HCT116 (cell line): Measurements from ENCODE around the gene CDCA4. TPM values are rescaled to one million over a fixed set of nuclear protein-coding genes. Genes with fewer than 3 reads are reported as not detected.

Experiments used
- ATAC-seq: fragments of 200-7000 bp; cut with Tn5 transposase; 2 replicates; pipeline ENCODE4 v1.9.1; 2020; ENCODE audit warnings: mild to moderate bottlenecking, moderate library complexity
- BruUV-seq: library from RNA; stranded (reverse); fragments of 400-500 nt; replicated peaks from 2 replicates; lab custom pipeline; 2021; lab: Mats Ljungman, UMichigan
- CTCF ChIA-PET: fragments of 300-600 bp; sonication (Branson Sonifier 250); formaldehyde crosslinking; loops from one replicate; lab custom pipeline; 2021; ENCODE audit warnings: antibody characterized with exemption; lab: Charles Lee
- POLR2A ChIA-PET: fragments of 300-600, 350-600 bp; sonication (Branson Sonifier 250); formaldehyde crosslinking; loops from one replicate; lab custom pipeline; 2021; ENCODE audit warnings: antibody characterized with exemption; lab: Charles Lee
- RAD21 ChIA-PET, 2 experiments: fragments of 300-600 bp; sonication (Branson Sonifier 250); formaldehyde crosslinking; loops; one replicate each; lab custom pipeline; 2023; ENCODE audit warnings: low total read pairs in 2 of 2; ENCODE audit not compliant: uncharacterized antibody in 2 of 2, unreplicated experiment in 2 of 2, low non-redundant PET in 1 of 2; lab: Charles Lee
- DNase-seq: peaks from one replicate; pipeline ENCODE4 v3.0.0-alpha.2; 2010; ENCODE audit warnings: low read depth, low spot score
- H2AFZ ChIP-seq: fragments of 200-600 bp; shearing (Covaris generic), sonication (generic); 2 replicates; pipeline ENCODE4 v1.6.1; 2017; ENCODE audit warnings: low read depth, mixed run types, mixed read lengths, antibody characterized with exemption, low read length; ENCODE audit not compliant: poor library complexity, severe bottlenecking
- H3K27ac ChIP-seq: 2 replicates; pipeline ENCODE4 v1.5.1; 2012; ENCODE audit warnings: low read depth, low read length
- H3K27me3 ChIP-seq: fragments of 200-600 bp; sonication (generic); 2 replicates; pipeline ENCODE4 v1.6.1; 2016; ENCODE audit warnings: mixed run types, low read length, mixed read lengths; ENCODE audit not compliant: insufficient read depth
- H3K36me3 ChIP-seq, 2 experiments: fragments of 200-500 bp in 1 of 2; fragments of 200-600 bp in 1 of 2; sonication (Bioruptor generic) in 1 of 2; sonication (generic) in 1 of 2; 2 replicates each; pipeline versions ENCODE4 v1.5.1 to v1.6.1; 2014 to 2016; ENCODE audit warnings: low read length in 2 of 2, inconsistent platforms in 1 of 2, mixed read lengths in 1 of 2, mixed run types in 1 of 2; ENCODE audit not compliant: insufficient read depth in 2 of 2, control insufficient read depth in 1 of 2
- H3K4me1 ChIP-seq, 2 experiments: fragments of 200-600 bp in 1 of 2; sonication (generic) in 1 of 2; 2 replicates each; pipeline versions ENCODE4 v1.5.1 to v1.6.1; 2012 to 2017; ENCODE audit warnings: low read length in 2 of 2, inconsistent platforms in 1 of 2, mild to moderate bottlenecking in 1 of 2, mixed read lengths in 1 of 2, mixed run types in 1 of 2, moderate library complexity in 1 of 2; ENCODE audit not compliant: insufficient read depth in 2 of 2, control insufficient read depth in 1 of 2
- H3K4me2 ChIP-seq: fragments of 200-600 bp; sonication (generic); 2 replicates; pipeline ENCODE4 v1.6.1; 2017; ENCODE audit warnings: mixed run types, low read length, mixed read lengths
- H3K4me3 ChIP-seq, 2 experiments: fragments of 200-600 bp in 1 of 2; sonication (generic) in 1 of 2; replicated peaks in 1 of 2; 2 replicates each; pipeline ENCODE4 v1.5.1; 2011 to 2016; ENCODE audit warnings: low read length in 2 of 2, control low read depth in 1 of 2, low read depth in 1 of 2, mild to moderate bottlenecking in 1 of 2, mixed read lengths in 1 of 2, mixed run types in 1 of 2
- H3K79me2 ChIP-seq: fragments of 200-600 bp; sonication (generic); 2 replicates; pipeline ENCODE4 v1.6.1; 2017; ENCODE audit warnings: mild to moderate bottlenecking, mixed run types, low read length, moderate library complexity, mixed read lengths; ENCODE audit not compliant: insufficient read depth
- H3K9ac ChIP-seq: fragments of 200-600 bp; sonication (generic); 2 replicates; pipeline ENCODE4 v1.6.1; 2016; ENCODE audit warnings: low read length, mixed read lengths
- H3K9me2 ChIP-seq: fragments of 200-600 bp; sonication (generic), shearing (Covaris generic); 2 replicates; pipeline ENCODE4 v1.6.1; 2017; ENCODE audit warnings: mixed run types, mild to moderate bottlenecking, moderate library complexity; ENCODE audit not compliant: insufficient read depth
- H3K9me3 ChIP-seq, 2 experiments: fragments of 200-500 bp in 1 of 2; fragments of 200-600 bp in 1 of 2; sonication (Bioruptor generic) in 1 of 2; sonication (generic) in 1 of 2; 2 replicates each; pipeline ENCODE4 v1.6.1; 2014 to 2017; ENCODE audit warnings: low read length in 2 of 2, mixed read lengths in 2 of 2, inconsistent platforms in 1 of 2, low read depth in 1 of 2, mild to moderate bottlenecking in 1 of 2, mixed run types in 1 of 2, moderate library complexity in 1 of 2; ENCODE audit not compliant: control insufficient read depth in 1 of 2, insufficient read depth in 1 of 2
- H4K20me1 ChIP-seq: fragments of 200-600 bp; sonication (generic), shearing (Covaris generic); 2 replicates; pipeline ENCODE4 v1.6.1; 2017; ENCODE audit warnings: mixed run types, mild to moderate bottlenecking, moderate library complexity; ENCODE audit not compliant: insufficient read depth
- CEBPB ChIP-seq: IDR thresholded peaks from 2 replicates; pipeline ENCODE4 v1.6.1; 2012; ENCODE audit warnings: low read depth
- EGR1 ChIP-seq: IDR thresholded peaks from 2 replicates; pipeline ENCODE4 v1.6.1; 2012; ENCODE audit warnings: low read depth
- ELF1 ChIP-seq: IDR thresholded peaks from 2 replicates; pipeline ENCODE4 v1.6.1; 2012; ENCODE audit warnings: low read depth, borderline replicate concordance
- EZH2 ChIP-seq: fragments of 200-600 bp; sonication (generic); IDR thresholded peaks from 2 replicates; pipeline ENCODE4 v1.6.1; 2017; ENCODE audit warnings: antibody characterized with exemption, mixed run types
- EZH2phosphoT487 ChIP-seq: fragments of 200-600 bp; IDR thresholded peaks from 2 replicates; pipeline ENCODE4 v1.6.1; 2018; ENCODE audit warnings: antibody characterized with exemption, borderline replicate concordance
- FOSL1 ChIP-seq: IDR thresholded peaks from 2 replicates; pipeline ENCODE4 v1.6.1; 2012; ENCODE audit warnings: low read depth
- JUND ChIP-seq: IDR thresholded peaks from 2 replicates; pipeline ENCODE4 v1.6.1; 2012
- POLR2A ChIP-seq: IDR thresholded peaks from 2 replicates; pipeline ENCODE4 v1.7.0; 2011; ENCODE audit warnings: borderline replicate concordance; ENCODE audit not compliant: insufficient read depth, insufficient read length; ENCODE audit errors: extremely low read depth
- POLR2AphosphoS5 ChIP-seq: IDR thresholded peaks from 2 replicates; pipeline ENCODE4 v1.6.1; 2011; ENCODE audit warnings: mild to moderate bottlenecking, low read depth, low read length, moderate library complexity
- RAD21 ChIP-seq: IDR thresholded peaks from 2 replicates; pipeline ENCODE4 v1.6.1; 2012; ENCODE audit warnings: low read depth, mild to moderate bottlenecking
- SP1 ChIP-seq: IDR thresholded peaks from 2 replicates; pipeline ENCODE4 v1.6.1; 2012; ENCODE audit warnings: low read depth
- SRF ChIP-seq: IDR thresholded peaks from 2 replicates; pipeline ENCODE4 v1.6.1; 2012; ENCODE audit warnings: low read depth
- TCF7L2 ChIP-seq: IDR thresholded peaks from 2 replicates; pipeline ENCODE4 v1.7.0; 2011; ENCODE audit warnings: borderline replicate concordance, inconsistent platforms; ENCODE audit not compliant: insufficient read depth, insufficient read length; ENCODE audit errors: extremely low read depth
- YY1 ChIP-seq: IDR thresholded peaks from 2 replicates; pipeline ENCODE4 v1.6.1; 2011; ENCODE audit warnings: low read length, low read depth, moderate library complexity, mild to moderate bottlenecking; ENCODE audit not compliant: insufficient replicate concordance; ENCODE audit errors: extremely low read depth
- ZFX ChIP-seq: fragments of 450-650 bp; IDR thresholded peaks from 2 replicates; pipeline ENCODE4 v1.6.1; 2017
- ZNF274 ChIP-seq: fragments of 200-500 bp; sonication (Bioruptor generic); IDR thresholded peaks from 2 replicates; pipeline ENCODE4 v1.6.1; 2014; ENCODE audit warnings: mild to moderate bottlenecking, low read depth, low read length, inconsistent platforms
- intact Hi-C: fragments of 100-400 bp; cut with micrococcal nuclease; formaldehyde crosslinking; loops from 2 replicates; pipeline ENCODE4 v1.10.0; 2022
- total RNA-seq: library from RNA; stranded (reverse); gene quantifications from one replicate; pipeline ENCODE4 v1.2.1, GENCODE V29; 2021; ENCODE audit not compliant: unreplicated experiment
- TF ChIP-seq, protein P1 (sequence below), 3 experiments: fragments of 200-600 bp in 1 of 3; sonication (generic) in 1 of 3; IDR thresholded peaks in 2 of 3; conservative IDR thresholded peaks in 1 of 3; 2 replicates each; pipeline ENCODE4 v1.5.1; 2012 to 2017; ENCODE audit warnings: low read depth in 2 of 3, low read length in 2 of 3, antibody characterized with exemption in 1 of 3, borderline replicate concordance in 1 of 3, control low read depth in 1 of 3, mild to moderate bottlenecking in 1 of 3, mixed read lengths in 1 of 3, mixed run types in 1 of 3, moderate library complexity in 1 of 3; ENCODE audit not compliant: insufficient read depth in 1 of 3
- TF ChIP-seq, protein P2 (sequence below): IDR thresholded peaks from 2 replicates; pipeline ENCODE4 v1.6.1; 2012
- TF ChIP-seq, protein P3 (sequence below): IDR thresholded peaks from 2 replicates; pipeline ENCODE4 v1.6.1; 2012; ENCODE audit warnings: low read depth
- TF ChIP-seq, protein P4 (sequence below): IDR thresholded peaks from 2 replicates; pipeline ENCODE4 v1.6.1; 2012

The CDCA4 gene
- total RNA-seq, 1 experiment from 2014 or later = 62.4 TPM

DNA sequence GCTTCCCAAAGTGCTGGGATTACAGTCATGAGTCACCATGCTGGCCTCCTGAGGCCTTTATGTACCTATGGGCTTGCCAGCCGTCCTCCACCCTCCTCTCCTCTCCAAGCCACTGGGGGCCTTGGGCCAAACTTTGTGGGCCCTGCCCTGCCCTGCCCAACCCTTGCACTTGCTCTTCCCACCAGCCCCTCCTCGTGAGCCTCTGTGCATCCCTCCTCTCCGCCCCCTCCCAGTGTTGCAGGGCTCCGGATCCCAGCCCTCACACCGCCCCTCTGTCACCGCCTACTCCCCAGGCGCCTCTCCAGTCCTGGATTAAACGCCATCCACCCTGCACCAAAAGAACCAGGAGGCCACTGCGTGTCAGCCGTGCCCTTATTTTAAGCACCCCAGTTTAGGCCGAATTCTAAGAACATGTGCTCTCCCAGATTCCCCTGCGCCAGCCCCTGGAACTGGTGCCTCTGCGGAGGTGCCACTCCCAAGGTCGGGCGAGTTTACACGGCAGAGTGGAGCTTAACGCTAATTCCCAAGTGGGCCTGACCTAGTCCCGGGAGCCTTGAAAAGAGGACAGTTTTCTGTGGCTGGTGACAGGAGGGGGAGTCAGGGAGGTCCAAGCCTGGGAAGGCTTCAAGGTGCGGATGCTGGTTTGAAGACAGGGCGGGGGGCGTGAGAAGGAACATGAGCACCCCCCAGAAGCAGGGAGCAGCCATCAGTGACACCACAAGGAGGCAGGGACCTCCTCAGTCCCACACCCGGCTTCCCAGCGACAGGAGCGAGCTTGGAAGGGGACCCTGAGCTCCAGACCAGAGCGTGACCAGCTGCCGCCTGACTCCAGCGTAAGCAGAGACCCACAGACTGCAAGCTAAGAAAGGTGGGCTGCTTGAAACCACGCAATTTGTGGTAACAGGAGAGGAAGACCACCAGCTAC, 21.2 kb upstream of the CDCA4 start:
- no peaks in the 10 kb centered on the region for H3K79me2 ChIP-seq
- BruUV-seq = no TSS peak
- H3K36me3 ChIP-seq = no peaks in the 10 kb centered on the region
- RAD21 ChIA-PET = interaction anchor here in 1 of 2 experiments (0.7 kb wide), 1 partner anchor 22 kb away, joined by 3 read pairs; no protein-coding TSS in a partner anchor
- no peak for ATAC-seq
- CTCF ChIA-PET = no interaction called here
- no peak overlapping the region for H3K4me2 ChIP-seq
- H4K20me1 ChIP-seq = no peaks in the 10 kb centered on the region
- no peak overlapping the region for H3K27ac ChIP-seq
- TF ChIP-seq, protein P1, sequence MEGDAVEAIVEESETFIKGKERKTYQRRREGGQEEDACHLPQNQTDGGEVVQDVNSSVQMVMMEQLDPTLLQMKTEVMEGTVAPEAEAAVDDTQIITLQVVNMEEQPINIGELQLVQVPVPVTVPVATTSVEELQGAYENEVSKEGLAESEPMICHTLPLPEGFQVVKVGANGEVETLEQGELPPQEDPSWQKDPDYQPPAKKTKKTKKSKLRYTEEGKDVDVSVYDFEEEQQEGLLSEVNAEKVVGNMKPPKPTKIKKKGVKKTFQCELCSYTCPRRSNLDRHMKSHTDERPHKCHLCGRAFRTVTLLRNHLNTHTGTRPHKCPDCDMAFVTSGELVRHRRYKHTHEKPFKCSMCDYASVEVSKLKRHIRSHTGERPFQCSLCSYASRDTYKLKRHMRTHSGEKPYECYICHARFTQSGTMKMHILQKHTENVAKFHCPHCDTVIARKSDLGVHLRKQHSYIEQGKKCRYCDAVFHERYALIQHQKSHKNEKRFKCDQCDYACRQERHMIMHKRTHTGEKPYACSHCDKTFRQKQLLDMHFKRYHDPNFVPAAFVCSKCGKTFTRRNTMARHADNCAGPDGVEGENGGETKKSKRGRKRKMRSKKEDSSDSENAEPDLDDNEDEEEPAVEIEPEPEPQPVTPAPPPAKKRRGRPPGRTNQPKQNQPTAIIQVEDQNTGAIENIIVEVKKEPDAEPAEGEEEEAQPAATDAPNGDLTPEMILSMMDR (IDR thresholded peaks at IDR 0.05 in 2 of 3, conservative IDR thresholded peaks at IDR 0.05 in 1 of 3; ENCODE audit: borderline replicate concordance in 1 of 3, insufficient read depth in 1 of 3, low read depth in 2 of 3, low read length in 2 of 3) = no peak
- no peak for TF ChIP-seq ZNF274
- no peak for TF ChIP-seq SP1
- no peak for TF ChIP-seq RAD21
- TF ChIP-seq EZH2phosphoT487 = no peak
- no peak for TF ChIP-seq POLR2A
- TF ChIP-seq, protein P2, sequence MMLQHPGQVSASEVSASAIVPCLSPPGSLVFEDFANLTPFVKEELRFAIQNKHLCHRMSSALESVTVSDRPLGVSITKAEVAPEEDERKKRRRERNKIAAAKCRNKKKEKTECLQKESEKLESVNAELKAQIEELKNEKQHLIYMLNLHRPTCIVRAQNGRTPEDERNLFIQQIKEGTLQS = no peak
- no peak for TF ChIP-seq EGR1
- TF ChIP-seq POLR2AphosphoS5 = no peak
- TF ChIP-seq CEBPB = no peak
- TF ChIP-seq ELF1 = no peak
- TF ChIP-seq SRF = no peak
- TF ChIP-seq, protein P3, sequence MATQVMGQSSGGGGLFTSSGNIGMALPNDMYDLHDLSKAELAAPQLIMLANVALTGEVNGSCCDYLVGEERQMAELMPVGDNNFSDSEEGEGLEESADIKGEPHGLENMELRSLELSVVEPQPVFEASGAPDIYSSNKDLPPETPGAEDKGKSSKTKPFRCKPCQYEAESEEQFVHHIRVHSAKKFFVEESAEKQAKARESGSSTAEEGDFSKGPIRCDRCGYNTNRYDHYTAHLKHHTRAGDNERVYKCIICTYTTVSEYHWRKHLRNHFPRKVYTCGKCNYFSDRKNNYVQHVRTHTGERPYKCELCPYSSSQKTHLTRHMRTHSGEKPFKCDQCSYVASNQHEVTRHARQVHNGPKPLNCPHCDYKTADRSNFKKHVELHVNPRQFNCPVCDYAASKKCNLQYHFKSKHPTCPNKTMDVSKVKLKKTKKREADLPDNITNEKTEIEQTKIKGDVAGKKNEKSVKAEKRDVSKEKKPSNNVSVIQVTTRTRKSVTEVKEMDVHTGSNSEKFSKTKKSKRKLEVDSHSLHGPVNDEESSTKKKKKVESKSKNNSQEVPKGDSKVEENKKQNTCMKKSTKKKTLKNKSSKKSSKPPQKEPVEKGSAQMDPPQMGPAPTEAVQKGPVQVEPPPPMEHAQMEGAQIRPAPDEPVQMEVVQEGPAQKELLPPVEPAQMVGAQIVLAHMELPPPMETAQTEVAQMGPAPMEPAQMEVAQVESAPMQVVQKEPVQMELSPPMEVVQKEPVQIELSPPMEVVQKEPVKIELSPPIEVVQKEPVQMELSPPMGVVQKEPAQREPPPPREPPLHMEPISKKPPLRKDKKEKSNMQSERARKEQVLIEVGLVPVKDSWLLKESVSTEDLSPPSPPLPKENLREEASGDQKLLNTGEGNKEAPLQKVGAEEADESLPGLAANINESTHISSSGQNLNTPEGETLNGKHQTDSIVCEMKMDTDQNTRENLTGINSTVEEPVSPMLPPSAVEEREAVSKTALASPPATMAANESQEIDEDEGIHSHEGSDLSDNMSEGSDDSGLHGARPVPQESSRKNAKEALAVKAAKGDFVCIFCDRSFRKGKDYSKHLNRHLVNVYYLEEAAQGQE = no peak
- no peak for TF ChIP-seq FOSL1
- TF ChIP-seq EZH2 = no peak
- TF ChIP-seq TCF7L2 = no peak
- TF ChIP-seq JUND = no peak
- TF ChIP-seq ZFX = no peak
- no peak for TF ChIP-seq YY1
- TF ChIP-seq, protein P4, sequence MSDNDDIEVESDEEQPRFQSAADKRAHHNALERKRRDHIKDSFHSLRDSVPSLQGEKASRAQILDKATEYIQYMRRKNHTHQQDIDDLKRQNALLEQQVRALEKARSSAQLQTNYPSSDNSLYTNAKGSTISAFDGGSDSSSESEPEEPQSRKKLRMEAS = no peak
- intact Hi-C loops = no loop called here
- H3K27me3 ChIP-seq = no peaks in the 10 kb centered on the region
- no peak overlapping the region for H2AFZ ChIP-seq
- peaks cover 0 to 17% of the 10 kb centered on the region in 2 experiments; a peak in 2 of 4 replicates for H3K4me1 ChIP-seq
- H3K9ac ChIP-seq = no peak overlapping the region
- H3K9me3 ChIP-seq = no peaks in the 10 kb centered on the region
- no peaks in the 10 kb centered on the region for H3K9me2 ChIP-seq
- no peak overlapping the region for H3K4me3 ChIP-seq
- POLR2A ChIA-PET = interaction anchor here (1.0 kb wide), 1 partner anchor 69 kb away, joined by 3 read pairs; no protein-coding TSS in a partner anchor
- DNase-seq = no peak
